ENCODE data around the gene EXOG. TPM values are rescaled to one million over a fixed set of nuclear protein-coding genes. Genes with fewer than 3 reads are reported as not detected.

The EXOG gene
- total and polyA plus RNA-seq, 2 donors from 2014 or later = 5.5 to 16.4 TPM

DNA sequence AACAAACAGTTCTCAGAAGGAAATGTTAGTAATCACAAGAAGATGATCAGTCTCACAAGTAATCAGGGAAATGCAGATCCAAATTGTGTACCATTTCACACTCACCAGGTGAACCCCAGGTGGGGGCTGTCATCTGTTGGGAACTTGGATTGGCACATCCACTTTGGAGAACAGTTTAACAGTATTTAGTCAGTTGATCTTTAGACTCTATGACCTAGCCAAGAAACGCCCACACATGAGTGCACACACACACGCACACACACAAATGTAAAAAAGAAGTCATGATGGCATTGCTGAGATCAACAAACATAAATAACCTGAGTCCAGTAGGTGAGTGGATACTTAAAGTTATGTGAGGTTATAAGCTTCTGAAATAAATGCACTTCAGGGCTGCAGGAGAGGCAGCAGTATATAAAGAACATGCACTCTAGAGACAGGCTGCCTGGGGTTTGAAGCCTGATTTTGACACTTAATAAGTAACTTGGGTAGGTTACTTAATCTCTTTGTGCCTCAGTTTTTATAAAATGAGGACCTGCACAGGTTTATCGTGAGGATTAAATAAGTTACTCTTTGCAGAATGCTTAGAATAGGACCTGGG is 24.8 kb upstream of the EXOG start:
- Histone ChIP-seq H3K4me1 (ENCODE audit: control insufficient read depth in 2 of 3, insufficient read depth in 2 of 3, low read depth in 1 of 3, low read length in 3 of 3) (peaks cover 0 to 21% (median 21%) of the 10 kb centered on the region in 3 donors), H3K4me3 (ENCODE audit: low read length in 3 of 3) (no peak overlapping the region), H3K36me3 (ENCODE audit: control insufficient read depth in 2 of 3, insufficient read depth in 3 of 3, low read length in 3 of 3) (no peaks in the 10 kb centered on the region), H3K9me3 (ENCODE audit: control insufficient read depth in 2 of 3, insufficient read depth in 1 of 3, low read length in 3 of 3) (no peaks in the 10 kb centered on the region), H3K27me3 (ENCODE audit: control insufficient read depth, insufficient read depth, low read length) (no peaks in the 10 kb centered on the region), H3K9ac (ENCODE audit: low read length in 3 of 3) (no peak overlapping the region), H3K27ac (ENCODE audit: low read depth in 2 of 2, low read length in 2 of 2) (no peak overlapping the region)
- intact Hi-C loops (cut with DNase I) = no loop called here
- TF ChIP-seq, protein P1, sequence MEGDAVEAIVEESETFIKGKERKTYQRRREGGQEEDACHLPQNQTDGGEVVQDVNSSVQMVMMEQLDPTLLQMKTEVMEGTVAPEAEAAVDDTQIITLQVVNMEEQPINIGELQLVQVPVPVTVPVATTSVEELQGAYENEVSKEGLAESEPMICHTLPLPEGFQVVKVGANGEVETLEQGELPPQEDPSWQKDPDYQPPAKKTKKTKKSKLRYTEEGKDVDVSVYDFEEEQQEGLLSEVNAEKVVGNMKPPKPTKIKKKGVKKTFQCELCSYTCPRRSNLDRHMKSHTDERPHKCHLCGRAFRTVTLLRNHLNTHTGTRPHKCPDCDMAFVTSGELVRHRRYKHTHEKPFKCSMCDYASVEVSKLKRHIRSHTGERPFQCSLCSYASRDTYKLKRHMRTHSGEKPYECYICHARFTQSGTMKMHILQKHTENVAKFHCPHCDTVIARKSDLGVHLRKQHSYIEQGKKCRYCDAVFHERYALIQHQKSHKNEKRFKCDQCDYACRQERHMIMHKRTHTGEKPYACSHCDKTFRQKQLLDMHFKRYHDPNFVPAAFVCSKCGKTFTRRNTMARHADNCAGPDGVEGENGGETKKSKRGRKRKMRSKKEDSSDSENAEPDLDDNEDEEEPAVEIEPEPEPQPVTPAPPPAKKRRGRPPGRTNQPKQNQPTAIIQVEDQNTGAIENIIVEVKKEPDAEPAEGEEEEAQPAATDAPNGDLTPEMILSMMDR (IDR thresholded peaks at IDR 0.05; ENCODE audit: borderline replicate concordance, extremely low read depth, insufficient read depth) = no peak
- DNase-seq (no peak), FAIRE-seq (no peak)

DNA sequence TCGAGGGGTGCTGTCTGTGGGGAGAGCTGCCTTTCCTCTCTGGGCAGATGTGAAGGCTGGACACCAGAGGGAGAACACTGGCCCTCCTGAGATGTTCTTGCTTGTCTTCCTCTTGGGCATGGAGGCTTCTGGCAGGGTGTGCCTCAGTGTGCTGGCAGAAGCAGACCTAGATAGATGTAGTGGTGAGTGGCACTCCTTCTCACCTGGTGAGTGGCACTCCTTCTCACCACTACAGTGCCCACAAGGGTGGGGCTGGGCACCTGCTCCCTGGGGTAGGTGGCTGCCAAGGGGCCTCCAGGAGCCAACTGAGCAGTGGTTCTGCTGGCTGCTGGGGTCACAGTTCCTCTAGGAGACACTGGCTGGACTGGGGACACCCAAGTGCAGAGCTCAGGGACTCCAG is 23.8 kb upstream of the EXOG start:
- intact Hi-C loops (cut with DNase I) = no loop called here
- TF ChIP-seq, protein P1 (IDR thresholded peaks at IDR 0.05; ENCODE audit: borderline replicate concordance, extremely low read depth, insufficient read depth) = no peak
- no peak overlapping the region for H3K9ac ChIP-seq (ENCODE audit: low read length in 3 of 3)
- H3K27me3 ChIP-seq (ENCODE audit: control insufficient read depth, insufficient read depth, low read length) = no peaks in the 10 kb centered on the region
- H3K36me3 ChIP-seq (ENCODE audit: control insufficient read depth in 2 of 3, insufficient read depth in 3 of 3, low read length in 3 of 3) = no peaks in the 10 kb centered on the region
- H3K4me3 ChIP-seq (ENCODE audit: low read length in 3 of 3) = no peak overlapping the region
- H3K4me1 ChIP-seq (ENCODE audit: control insufficient read depth in 2 of 3, insufficient read depth in 2 of 3, low read depth in 1 of 3, low read length in 3 of 3) = peaks cover 0 to 21% (median 21%) of the 10 kb centered on the region in 3 donors
- FAIRE-seq = no peak
- no peaks in the 10 kb centered on the region for H3K9me3 ChIP-seq (ENCODE audit: control insufficient read depth in 2 of 3, insufficient read depth in 1 of 3, low read length in 3 of 3)
- no peak for DNase-seq
- no peak overlapping the region for H3K27ac ChIP-seq (ENCODE audit: low read depth in 2 of 2, low read length in 2 of 2)

DNA sequence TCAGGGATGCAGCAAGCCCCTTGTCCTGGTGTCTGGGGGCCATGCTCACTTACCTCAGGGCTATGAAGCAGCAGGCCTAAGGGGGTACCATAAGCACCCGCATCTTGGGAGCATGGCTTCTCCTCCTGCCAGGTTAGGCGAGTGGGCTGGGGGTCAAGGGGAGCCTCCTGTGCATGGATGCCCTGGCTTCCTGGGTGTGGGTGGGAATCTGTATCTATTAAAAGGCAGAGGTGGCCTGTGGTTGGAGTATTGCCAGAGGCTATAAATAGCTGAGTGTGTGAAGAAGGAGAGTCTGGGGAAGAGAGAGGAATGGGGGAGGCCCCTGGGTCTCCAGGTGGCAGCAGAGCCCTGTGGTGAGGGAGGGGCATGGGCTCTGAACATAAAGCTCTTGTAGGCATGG is 22.9 kb upstream of the EXOG start:
- FAIRE-seq (no peak), DNase-seq (peak in 1 of 5 donors; percentile 27)
- H3K4me3 ChIP-seq (ENCODE audit: low read length in 3 of 3) = no peak overlapping the region
- intact Hi-C loops (cut with DNase I) = no loop called here
- H3K9me3 ChIP-seq (ENCODE audit: control insufficient read depth in 2 of 3, insufficient read depth in 1 of 3, low read length in 3 of 3) = no peaks in the 10 kb centered on the region
- H3K27ac ChIP-seq (ENCODE audit: low read depth in 2 of 2, low read length in 2 of 2) = no peak overlapping the region
- peaks cover 0 to 21% (median 18%) of the 10 kb centered on the region in 3 donors for H3K4me1 ChIP-seq (ENCODE audit: control insufficient read depth in 2 of 3, insufficient read depth in 2 of 3, low read depth in 1 of 3, low read length in 3 of 3)
- TF ChIP-seq, protein P1 (IDR thresholded peaks at IDR 0.05; ENCODE audit: borderline replicate concordance, extremely low read depth, insufficient read depth) = no peak
- no peak overlapping the region for H3K9ac ChIP-seq (ENCODE audit: low read length in 3 of 3)
- no peaks in the 10 kb centered on the region for H3K36me3 ChIP-seq (ENCODE audit: control insufficient read depth in 2 of 3, insufficient read depth in 3 of 3, low read length in 3 of 3)
- H3K27me3 ChIP-seq (ENCODE audit: control insufficient read depth, insufficient read depth, low read length) = no peaks in the 10 kb centered on the region

Data from kidney (tissue), 14 donors.